NCI-H128 (cell line): ENCODE measurements around the gene CATSPERE.
A peak's percentile ranks its signal among the peaks of the same experiment; 100 is the strongest.
"Not testable (repeated sequence)": the region's sequence is repeated elsewhere in the genome, so short reads cannot be mapped to it uniquely, and the experiment has no call there.

Experiments used
- DNase-seq: peaks from one replicate; lab custom pipeline; 2025; ENCODE audit not compliant: unreplicated experiment; lab: John Stamatoyannopoulos, UW

Gene CATSPERE

GRCh38 chr1:244515680-244516079 lies 54.6 kb downstream of the CATSPERE start:
- no peak for DNase-seq

DNA sequence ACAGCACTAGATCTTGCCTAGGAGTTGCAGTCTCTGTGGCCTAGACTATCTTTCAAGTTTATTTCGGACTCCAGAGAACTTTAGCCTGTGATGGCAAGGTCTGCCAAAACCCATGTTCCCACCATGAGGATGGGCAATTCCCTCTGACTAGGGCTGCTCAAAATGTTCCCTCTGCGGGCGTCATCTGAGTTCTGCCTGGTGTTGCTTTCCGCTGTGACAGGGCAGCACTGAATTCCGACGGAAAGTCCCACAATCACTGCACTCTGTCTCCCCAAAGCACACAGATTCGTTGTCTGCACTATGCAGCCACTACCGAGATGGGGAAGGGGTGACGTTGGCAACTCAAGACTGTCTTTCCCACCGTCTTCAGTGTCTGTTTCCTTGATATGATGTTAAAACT lies 75.2 kb downstream of the CATSPERE start:
- DNase-seq = no peak

- no peak for DNase-seq
Measured at GRCh38 chr1:244545511-244545910, 84.4 kb downstream of the CATSPERE start.

- no peak for DNase-seq
Measured at GRCh38 chr1:244548558-244549115, 87.6 kb downstream of the CATSPERE start.

- DNase-seq = no peak
Measured at GRCh38 chr1:244552336-244552735, 91.3 kb downstream of the CATSPERE start.

DNA sequence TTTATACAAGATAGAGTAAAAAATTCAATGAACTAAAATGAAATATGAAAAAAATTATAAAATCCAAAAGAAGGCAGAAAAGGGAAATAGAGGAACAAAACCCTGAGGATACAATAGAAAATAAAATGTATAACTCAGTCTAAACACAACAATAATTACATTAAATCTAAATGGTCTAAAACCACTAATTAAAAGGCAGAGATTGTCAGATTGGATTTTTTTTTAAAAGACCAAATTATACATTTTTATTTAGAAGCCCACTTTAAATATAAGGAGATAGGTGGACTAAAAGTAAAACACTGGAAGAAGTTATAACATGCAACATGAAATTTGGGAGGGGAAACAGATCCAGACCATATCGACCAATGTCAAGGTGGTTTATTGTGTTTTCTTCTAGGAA lies 95.2 kb downstream of the CATSPERE start:
- DNase-seq = no peak

- DNase-seq = no peak
Measured at GRCh38 chr1:244557565-244557964, 96.5 kb downstream of the CATSPERE start.

GRCh38 chr1:244559561-244559960 lies 98.5 kb downstream of the CATSPERE start:
- no peak for DNase-seq

- DNase-seq = not testable (repeated sequence)
Measured at GRCh38 chr1:244562877-244563276, 101.8 kb downstream of the CATSPERE start.

DNA sequence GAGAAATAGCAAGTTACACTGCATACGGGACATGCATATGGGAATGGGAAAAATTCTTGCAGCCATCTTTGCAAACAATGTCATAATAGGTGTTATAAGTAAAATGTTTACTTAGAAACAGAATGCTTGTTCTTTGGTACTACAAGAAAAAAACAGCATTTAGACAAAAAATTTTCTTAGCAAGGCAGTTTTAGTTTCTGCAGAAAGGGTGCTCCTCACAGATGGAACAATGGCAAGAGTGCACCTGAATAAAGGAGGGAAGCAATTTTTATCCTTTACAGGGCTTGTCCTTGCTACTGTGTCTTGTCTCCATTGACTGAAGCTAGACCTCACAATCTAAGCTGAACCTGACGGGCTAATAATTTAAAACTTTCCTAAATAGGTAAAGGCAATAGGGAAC lies 112.7 kb downstream of the CATSPERE start:
- DNase-seq = no peak

DNA sequence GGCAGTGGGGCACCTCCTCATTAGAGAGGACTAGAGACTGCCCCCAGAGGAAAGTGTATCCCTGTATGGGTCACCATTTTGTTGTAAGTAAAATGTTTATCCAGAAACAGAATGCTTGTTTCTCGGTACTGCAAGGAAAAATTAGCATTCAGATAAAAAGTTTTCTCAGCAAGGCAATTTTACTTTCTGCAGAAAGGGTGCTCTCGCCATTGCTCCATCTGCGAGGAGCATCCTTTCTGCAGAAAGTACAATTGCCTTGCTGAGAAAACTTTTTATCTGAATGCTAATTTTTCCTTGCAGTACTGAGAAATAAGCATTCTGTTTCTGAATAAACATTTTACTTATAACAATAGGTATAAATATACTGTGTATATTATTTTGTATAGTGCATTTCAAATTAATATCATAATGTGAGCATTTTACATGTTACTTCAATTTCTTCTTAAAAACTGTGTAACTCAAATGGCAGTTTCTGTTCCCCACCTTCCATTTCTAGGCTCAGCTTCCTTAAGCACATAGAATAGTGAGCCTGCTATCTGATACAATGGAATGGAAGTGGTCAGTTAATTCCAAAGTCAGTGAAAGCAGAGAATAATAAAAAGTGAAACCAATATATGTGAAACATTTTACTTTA lies 115.3 kb downstream of the CATSPERE start:
- no peak for DNase-seq

- DNase-seq = not testable (repeated sequence)
Measured at GRCh38 chr1:244578205-244578604, 117.1 kb downstream of the CATSPERE start.

DNA sequence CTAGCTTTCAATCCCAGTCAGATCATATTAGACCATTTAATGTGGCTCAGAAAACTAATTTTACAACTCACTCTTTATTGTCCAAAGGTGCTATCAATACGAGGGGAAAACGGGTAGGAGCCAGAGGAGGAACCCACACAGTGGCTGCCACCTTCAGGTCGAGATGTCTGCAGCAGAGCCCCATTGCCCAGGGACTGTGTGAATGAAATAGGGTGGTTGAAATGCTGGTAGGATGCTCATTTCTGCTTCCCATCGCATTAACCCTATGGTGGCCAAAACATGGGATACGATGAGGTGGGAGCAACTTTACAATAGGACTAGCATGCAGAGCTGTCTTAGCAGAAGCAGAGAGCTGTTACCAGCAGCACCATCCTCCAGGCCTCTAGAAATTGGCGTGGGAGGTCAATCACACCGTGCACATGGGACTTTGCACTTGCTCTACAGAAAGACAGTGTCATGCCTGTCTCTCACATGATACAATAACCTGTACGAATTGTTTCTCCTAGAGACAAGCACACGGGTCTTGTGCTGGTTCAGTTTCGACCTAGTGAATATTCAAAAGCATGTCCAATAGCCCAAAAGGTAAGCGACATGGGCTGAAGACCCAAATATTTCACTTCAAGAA lies 122.4 kb downstream of the CATSPERE start:
- no peak for DNase-seq

DNA sequence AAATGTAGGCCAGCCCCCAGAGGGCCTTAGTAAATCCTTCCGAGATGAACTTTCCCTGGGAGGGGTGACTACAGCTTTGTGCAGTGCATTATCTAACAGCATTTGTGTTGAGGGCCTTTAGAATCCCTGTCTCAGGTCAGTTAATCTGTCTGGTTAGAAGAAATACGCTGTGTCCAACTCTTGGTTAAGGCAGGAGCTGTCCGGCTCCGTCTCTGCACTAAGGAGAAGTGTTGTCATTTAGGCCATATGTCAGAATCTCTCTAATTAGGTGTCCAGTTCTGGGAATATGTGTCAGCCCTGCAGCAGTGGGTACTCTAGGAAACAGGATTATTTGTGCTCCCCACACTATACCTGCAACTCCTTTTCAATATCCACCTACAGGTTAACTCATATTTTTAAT lies 124.8 kb downstream of the CATSPERE start:
- DNase-seq = no peak

DNA sequence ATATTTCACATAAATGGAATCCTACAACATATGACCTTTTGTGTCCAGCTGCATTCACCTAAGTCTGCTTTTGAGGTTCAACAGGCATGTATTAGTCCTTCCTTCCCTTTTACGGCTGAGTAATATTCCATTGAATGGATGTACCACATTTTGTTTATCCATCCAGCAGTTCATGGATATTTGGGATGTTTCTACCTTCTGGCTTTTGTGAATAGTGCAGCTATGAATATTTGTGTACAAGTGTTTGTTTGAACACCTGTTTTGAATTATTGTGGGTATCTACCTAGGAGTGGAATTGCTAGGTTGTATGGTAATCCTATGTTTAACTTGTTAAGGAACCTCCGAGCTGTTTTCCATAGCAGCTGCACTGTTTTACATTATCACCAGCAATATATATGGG lies 129.6 kb downstream of the CATSPERE start:
- DNase-seq = no peak

DNA sequence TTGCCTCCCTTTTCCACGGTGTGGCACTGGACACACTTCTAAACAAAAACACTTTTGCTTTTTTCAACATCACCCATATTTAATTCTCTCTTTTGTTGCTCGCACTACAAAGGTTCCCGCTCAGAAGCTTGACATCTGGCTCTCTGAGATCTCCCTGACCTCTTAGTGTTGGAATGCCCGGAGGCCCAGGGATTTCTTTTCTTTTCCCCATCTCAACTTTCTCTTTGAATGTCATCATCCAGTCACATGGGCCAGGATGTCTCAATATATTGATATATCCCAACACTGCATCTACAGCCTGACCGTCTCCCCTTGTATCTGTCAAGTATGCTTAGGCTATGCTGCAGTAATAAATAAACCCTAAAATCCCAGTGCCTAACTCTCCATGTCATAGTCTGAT lies 137.5 kb downstream of the CATSPERE start:
- DNase-seq = no peak

- no peak for DNase-seq
Measured at GRCh38 chr1:244599937-244600350, 138.9 kb downstream of the CATSPERE start.

- DNase-seq = no peak
Measured at GRCh38 chr1:244601336-244601735, 140.3 kb downstream of the CATSPERE start.

GRCh38 chr1:244603498-244603897 lies 142.4 kb downstream of the CATSPERE start:
- peak; percentile 12 for DNase-seq

- no peak for DNase-seq
Measured at GRCh38 chr1:244605835-244606370, 144.8 kb downstream of the CATSPERE start.

DNA sequence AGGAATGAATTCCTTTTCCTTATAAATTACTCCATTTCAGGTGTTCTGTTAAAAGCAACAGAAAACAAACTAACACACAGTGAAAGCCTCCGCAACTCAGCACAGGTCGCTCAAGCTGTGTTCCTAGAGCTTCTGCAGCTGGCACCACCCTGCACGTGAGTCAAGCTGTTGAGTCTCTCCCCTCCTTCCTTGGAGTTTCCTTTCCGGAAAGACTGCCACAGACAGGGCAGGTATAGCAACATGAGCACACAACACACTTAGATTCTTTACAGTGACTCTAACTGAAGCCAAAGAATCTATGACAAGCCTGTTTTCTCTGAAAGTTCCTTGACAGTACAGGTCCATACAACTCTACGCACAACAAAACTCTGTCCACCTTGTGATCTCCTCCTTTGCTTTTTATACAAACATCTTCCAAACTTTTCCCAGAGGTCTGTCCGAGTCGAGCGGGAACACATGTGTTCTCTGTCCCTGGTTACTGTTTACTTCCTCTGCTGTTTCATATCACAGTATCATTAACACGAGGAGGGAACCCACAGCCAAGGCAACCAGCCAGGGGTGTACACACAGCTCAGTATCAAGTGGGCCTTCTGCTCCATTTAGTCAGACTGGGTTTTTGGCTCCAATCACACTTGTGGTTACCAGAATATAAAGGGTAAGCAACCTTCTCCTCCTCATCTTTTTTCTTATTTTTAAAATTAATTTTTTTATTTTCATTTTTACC lies 153.2 kb downstream of the CATSPERE start:
- DNase-seq = no peak

DNA sequence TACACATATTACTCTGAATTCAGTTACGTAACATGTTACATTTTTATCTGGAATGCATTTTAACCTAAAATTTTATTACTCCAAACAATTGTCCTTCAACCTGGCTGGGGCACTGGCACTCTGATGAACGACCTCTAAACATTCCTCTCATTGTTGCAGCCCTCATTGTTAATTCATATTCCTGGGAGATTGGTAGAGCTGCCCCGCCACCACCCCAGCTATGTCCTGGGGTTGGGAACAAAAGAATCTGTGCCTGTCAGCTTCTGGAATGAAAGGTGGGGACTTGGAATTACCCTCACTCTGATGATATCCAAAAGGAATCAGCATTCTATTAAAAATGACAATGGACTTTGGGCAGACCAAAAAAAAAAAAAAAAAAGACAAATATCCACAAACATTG lies 153.8 kb downstream of the CATSPERE start:
- DNase-seq = no peak
